PFSK-1 (cell line): ENCODE results near the gene UBR4.

Experiments used
- FOXP2 ChIP-seq: optimal IDR thresholded peaks from 2 replicates; pipeline ENCODE3; 2011; ENCODE audit warnings: borderline replicate concordance, control low read depth, inconsistent platforms; ENCODE audit not compliant: insufficient read depth; ENCODE audit errors: extremely low read length, extremely low read depth
- POLR2AphosphoS5 ChIP-seq: IDR thresholded peaks from 2 replicates; pipeline ENCODE4 v1.6.1; 2012; ENCODE audit warnings: low read depth, mild to moderate bottlenecking, control low read depth, low read length, moderate library complexity
- REST ChIP-seq, 2 experiments: IDR thresholded peaks; 2 replicates each; pipeline versions ENCODE4 v1.6.1 to v1.8.0; 2011 to 2012; ENCODE audit warnings: low read depth in 2 of 2, low read length in 2 of 2, control low read depth in 1 of 2, inconsistent platforms in 1 of 2, mild to moderate bottlenecking in 1 of 2, moderate library complexity in 1 of 2; ENCODE audit not compliant: insufficient read depth in 1 of 2
- SIN3A ChIP-seq: IDR thresholded peaks from 2 replicates; pipeline ENCODE4 v1.6.1; 2012; ENCODE audit warnings: mild to moderate bottlenecking, low read length, moderate library complexity, borderline replicate concordance; ENCODE audit not compliant: insufficient read depth
- TAF1 ChIP-seq: IDR thresholded peaks from 2 replicates; pipeline ENCODE4 v1.6.1; 2012; ENCODE audit warnings: low read length, control low read depth, borderline replicate concordance; ENCODE audit not compliant: insufficient read depth

Gene UBR4

DNA sequence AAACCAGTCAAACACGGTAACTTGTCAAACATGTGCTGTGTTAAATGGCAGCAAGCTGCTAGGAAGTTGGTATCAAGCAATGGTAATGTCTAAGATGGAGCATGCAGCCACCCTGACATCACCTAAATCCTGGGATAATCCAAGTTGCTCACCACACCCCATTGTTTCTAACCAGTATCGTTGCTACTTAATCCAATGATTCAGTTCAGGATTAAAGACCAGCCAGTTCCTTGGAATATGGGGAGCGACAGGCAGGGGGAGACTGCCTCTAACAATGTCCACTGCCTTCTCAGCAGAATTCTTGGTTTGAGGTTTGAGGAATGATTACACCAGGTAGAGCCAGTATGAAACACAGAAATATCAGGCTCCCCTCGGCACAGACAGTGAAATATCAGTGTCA, 131.5 kb downstream of the UBR4 start:
- TF ChIP-seq SIN3A: no peak
- no peak for TF ChIP-seq FOXP2
- TF ChIP-seq REST (IDR thresholded peaks at IDR 0.05; ENCODE audit: insufficient read depth in 1 of 2, low read depth in 2 of 2, low read length in 2 of 2): no peak
- TF ChIP-seq TAF1: no peak
- TF ChIP-seq POLR2AphosphoS5: no peak

GRCh38 chr1:19076841-19077616, 133.0 kb downstream of the UBR4 start:
- TF ChIP-seq TAF1: no peak
- TF ChIP-seq SIN3A: no peak
- TF ChIP-seq FOXP2: no peak
- no peak for TF ChIP-seq POLR2AphosphoS5
- no peak for TF ChIP-seq REST (IDR thresholded peaks at IDR 0.05; ENCODE audit: insufficient read depth in 1 of 2, low read depth in 2 of 2, low read length in 2 of 2)

- TF ChIP-seq REST (IDR thresholded peaks at IDR 0.05; ENCODE audit: insufficient read depth in 1 of 2, low read depth in 2 of 2, low read length in 2 of 2) (no peak), FOXP2 (no peak), POLR2AphosphoS5 (no peak), SIN3A (no peak), TAF1 (no peak)
These were observed 135.0 kb downstream of the UBR4 start for GRCh38 chr1:19074902-19075721.

- TF ChIP-seq REST (IDR thresholded peaks at IDR 0.05; ENCODE audit: insufficient read depth in 1 of 2, low read depth in 2 of 2, low read length in 2 of 2): no peak
- no peak for TF ChIP-seq FOXP2
- no peak for TF ChIP-seq POLR2AphosphoS5
- no peak for TF ChIP-seq SIN3A
- no peak for TF ChIP-seq TAF1
These were observed 135.6 kb downstream of the UBR4 start for GRCh38 chr1:19074361-19074901.
